HG03521 (cell line): ENCODE measurements around the gene PSAP.

Experiments used
- ATAC-seq: cut with Tn5 transposase; IDR thresholded peaks from one replicate; pipeline ENCODE4 v1.9.1; 2021; ENCODE audit warnings: mild to moderate bottlenecking, moderate library complexity; ENCODE audit not compliant: unreplicated experiment

Gene PSAP

GRCh38 chr10:71829896-71830295 is 21.2 kb downstream of the PSAP start:
- no peak for ATAC-seq

GRCh38 chr10:71829171-71829570 is 21.9 kb downstream of the PSAP start:
- ATAC-seq: no peak

GRCh38 chr10:71828702-71829101 is 22.3 kb downstream of the PSAP start:
- no peak for ATAC-seq

GRCh38 chr10:71827852-71828251 is 23.2 kb downstream of the PSAP start:
- no peak for ATAC-seq

- ATAC-seq: no peak
Observed at GRCh38 chr10:71825217-71825616, 25.8 kb downstream of the PSAP start.

- ATAC-seq: no peak
Observed at GRCh38 chr10:71824333-71824732, 26.7 kb downstream of the PSAP start.

GRCh38 chr10:71823356-71823755 is 27.7 kb downstream of the PSAP start:
- ATAC-seq: no peak

- no peak for ATAC-seq
Observed at GRCh38 chr10:71821909-71822763, 28.9 kb downstream of the PSAP start.

- ATAC-seq: no peak
Observed at GRCh38 chr10:71820966-71821365, 30.1 kb downstream of the PSAP start.

GRCh38 chr10:71819985-71820384 is 31.1 kb downstream of the PSAP start:
- ATAC-seq: no peak

- no peak for ATAC-seq
Observed at GRCh38 chr10:71819441-71819861, 31.6 kb downstream of the PSAP start.

GRCh38 chr10:71818674-71819260 is 32.3 kb downstream of the PSAP start:
- no peak for ATAC-seq

GRCh38 chr10:71817831-71818655 is 33.0 kb downstream of the PSAP start:
- no peak for ATAC-seq

- ATAC-seq: no peak
Observed at GRCh38 chr10:71816936-71817618, 34.0 kb downstream of the PSAP start.

- ATAC-seq: no peak
Observed at GRCh38 chr10:71816421-71816851, 34.6 kb downstream of the PSAP start.

GRCh38 chr10:71815515-71816130 is 35.4 kb downstream of the PSAP start:
- no peak for ATAC-seq

- ATAC-seq: no peak
Observed at GRCh38 chr10:71814922-71815411, 36.1 kb downstream of the PSAP start.

- ATAC-seq: no peak
Observed at GRCh38 chr10:71812913-71813590, 38.0 kb downstream of the PSAP start.

GRCh38 chr10:71812016-71812912 is 38.8 kb downstream of the PSAP start:
- ATAC-seq: no peak
